ENCODE results near the gene TTBK1.
"Not testable (repeated sequence)": the region's sequence is repeated elsewhere in the genome, so short reads cannot be mapped to it uniquely, and the experiment has no call there.

DNA sequence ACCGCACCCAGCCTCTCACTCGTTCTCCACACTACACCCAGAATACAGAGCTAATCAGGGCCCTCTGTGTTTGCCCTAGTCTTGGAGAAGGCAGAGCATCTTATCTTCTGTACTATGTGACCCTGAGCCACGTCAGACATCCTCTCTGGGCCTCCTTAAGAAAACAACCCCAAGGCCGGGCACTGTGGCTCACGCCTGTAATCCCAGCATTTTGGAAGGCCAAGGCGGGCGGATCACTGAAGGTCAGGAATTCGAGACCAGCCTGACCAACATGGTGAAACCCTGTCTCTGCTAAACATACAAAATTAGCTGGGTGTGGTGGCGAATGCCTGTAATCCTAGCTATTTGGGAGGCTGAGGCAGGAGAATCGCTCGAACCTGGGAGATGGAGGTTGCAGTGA, 59.7 kb downstream of the TTBK1 start:
- TF ChIP-seq, protein P1, sequence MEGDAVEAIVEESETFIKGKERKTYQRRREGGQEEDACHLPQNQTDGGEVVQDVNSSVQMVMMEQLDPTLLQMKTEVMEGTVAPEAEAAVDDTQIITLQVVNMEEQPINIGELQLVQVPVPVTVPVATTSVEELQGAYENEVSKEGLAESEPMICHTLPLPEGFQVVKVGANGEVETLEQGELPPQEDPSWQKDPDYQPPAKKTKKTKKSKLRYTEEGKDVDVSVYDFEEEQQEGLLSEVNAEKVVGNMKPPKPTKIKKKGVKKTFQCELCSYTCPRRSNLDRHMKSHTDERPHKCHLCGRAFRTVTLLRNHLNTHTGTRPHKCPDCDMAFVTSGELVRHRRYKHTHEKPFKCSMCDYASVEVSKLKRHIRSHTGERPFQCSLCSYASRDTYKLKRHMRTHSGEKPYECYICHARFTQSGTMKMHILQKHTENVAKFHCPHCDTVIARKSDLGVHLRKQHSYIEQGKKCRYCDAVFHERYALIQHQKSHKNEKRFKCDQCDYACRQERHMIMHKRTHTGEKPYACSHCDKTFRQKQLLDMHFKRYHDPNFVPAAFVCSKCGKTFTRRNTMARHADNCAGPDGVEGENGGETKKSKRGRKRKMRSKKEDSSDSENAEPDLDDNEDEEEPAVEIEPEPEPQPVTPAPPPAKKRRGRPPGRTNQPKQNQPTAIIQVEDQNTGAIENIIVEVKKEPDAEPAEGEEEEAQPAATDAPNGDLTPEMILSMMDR (IDR thresholded peaks at IDR 0.05), result not testable (repeated sequence)
- TF ChIP-seq, protein P2, sequence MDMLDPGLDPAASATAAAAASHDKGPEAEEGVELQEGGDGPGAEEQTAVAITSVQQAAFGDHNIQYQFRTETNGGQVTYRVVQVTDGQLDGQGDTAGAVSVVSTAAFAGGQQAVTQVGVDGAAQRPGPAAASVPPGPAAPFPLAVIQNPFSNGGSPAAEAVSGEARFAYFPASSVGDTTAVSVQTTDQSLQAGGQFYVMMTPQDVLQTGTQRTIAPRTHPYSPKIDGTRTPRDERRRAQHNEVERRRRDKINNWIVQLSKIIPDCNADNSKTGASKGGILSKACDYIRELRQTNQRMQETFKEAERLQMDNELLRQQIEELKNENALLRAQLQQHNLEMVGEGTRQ (IDR thresholded peaks at IDR 0.05), result not testable (repeated sequence)
- TF ChIP-seq POLR2A (IDR thresholded peaks at IDR 0.05; ENCODE audit: low read length); MAZ (IDR thresholded peaks at IDR 0.05; ENCODE audit: borderline replicate concordance, low read depth, low read length); ESRRA (IDR thresholded peaks at IDR 0.05; ENCODE audit: borderline replicate concordance, low read length); KDM5A (IDR thresholded peaks at IDR 0.05); MYC (IDR thresholded peaks at IDR 0.05; ENCODE audit: borderline replicate concordance, low read length): not testable (repeated sequence)
- TF ChIP-seq, protein P3, sequence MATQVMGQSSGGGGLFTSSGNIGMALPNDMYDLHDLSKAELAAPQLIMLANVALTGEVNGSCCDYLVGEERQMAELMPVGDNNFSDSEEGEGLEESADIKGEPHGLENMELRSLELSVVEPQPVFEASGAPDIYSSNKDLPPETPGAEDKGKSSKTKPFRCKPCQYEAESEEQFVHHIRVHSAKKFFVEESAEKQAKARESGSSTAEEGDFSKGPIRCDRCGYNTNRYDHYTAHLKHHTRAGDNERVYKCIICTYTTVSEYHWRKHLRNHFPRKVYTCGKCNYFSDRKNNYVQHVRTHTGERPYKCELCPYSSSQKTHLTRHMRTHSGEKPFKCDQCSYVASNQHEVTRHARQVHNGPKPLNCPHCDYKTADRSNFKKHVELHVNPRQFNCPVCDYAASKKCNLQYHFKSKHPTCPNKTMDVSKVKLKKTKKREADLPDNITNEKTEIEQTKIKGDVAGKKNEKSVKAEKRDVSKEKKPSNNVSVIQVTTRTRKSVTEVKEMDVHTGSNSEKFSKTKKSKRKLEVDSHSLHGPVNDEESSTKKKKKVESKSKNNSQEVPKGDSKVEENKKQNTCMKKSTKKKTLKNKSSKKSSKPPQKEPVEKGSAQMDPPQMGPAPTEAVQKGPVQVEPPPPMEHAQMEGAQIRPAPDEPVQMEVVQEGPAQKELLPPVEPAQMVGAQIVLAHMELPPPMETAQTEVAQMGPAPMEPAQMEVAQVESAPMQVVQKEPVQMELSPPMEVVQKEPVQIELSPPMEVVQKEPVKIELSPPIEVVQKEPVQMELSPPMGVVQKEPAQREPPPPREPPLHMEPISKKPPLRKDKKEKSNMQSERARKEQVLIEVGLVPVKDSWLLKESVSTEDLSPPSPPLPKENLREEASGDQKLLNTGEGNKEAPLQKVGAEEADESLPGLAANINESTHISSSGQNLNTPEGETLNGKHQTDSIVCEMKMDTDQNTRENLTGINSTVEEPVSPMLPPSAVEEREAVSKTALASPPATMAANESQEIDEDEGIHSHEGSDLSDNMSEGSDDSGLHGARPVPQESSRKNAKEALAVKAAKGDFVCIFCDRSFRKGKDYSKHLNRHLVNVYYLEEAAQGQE (IDR thresholded peaks at IDR 0.05), result not testable (repeated sequence)

Measured in A549 (cell line).